Astrocyte of the cerebellum (primary cell): ENCODE data around the gene HGS.

Experiments used
- DNase-seq: peaks from one replicate; pipeline ENCODE4 v3.0.0-alpha.2; 2011; ENCODE audit warnings: low read depth
- H3K4me3 ChIP-seq: 2 replicates; pipeline ENCODE4 v1.5.1; 2011; ENCODE audit warnings: mild to moderate bottlenecking, low read depth, low read length, moderate library complexity
- CTCF ChIP-seq: IDR thresholded peaks from 2 replicates; pipeline ENCODE4 v1.5.1; 2012; ENCODE audit warnings: low read length, low read depth, moderate library complexity, mild to moderate bottlenecking; ENCODE audit errors: missing control alignments
- in situ Hi-C: cut with HindIII; loops from 2 replicates; pipeline ENCODE4 v1.10.0; 2017; ENCODE audit warnings: low sequenced_read_pairs

The HGS gene

GRCh38 chr17:81741594-81742452, 58.0 kb downstream of the HGS start:
- no peak for TF ChIP-seq CTCF
- DNase-seq = no peak
- H3K4me3 ChIP-seq = no peak overlapping the region
- in situ Hi-C loops = no loop called here
